RCC 7860 (cell line): ENCODE results near the gene CFAP206.

Source experiments
- DNase-seq: peaks from one replicate; pipeline ENCODE4 v3.0.0-alpha.2; 2015; ENCODE audit warnings: low spot score
- FAIRE-seq: peaks from 2 replicates; lab custom pipeline; 2012; peaks lifted over from hg19 to GRCh38; lab: Jason Lieb, UNC

CFAP206 gene, protein sequence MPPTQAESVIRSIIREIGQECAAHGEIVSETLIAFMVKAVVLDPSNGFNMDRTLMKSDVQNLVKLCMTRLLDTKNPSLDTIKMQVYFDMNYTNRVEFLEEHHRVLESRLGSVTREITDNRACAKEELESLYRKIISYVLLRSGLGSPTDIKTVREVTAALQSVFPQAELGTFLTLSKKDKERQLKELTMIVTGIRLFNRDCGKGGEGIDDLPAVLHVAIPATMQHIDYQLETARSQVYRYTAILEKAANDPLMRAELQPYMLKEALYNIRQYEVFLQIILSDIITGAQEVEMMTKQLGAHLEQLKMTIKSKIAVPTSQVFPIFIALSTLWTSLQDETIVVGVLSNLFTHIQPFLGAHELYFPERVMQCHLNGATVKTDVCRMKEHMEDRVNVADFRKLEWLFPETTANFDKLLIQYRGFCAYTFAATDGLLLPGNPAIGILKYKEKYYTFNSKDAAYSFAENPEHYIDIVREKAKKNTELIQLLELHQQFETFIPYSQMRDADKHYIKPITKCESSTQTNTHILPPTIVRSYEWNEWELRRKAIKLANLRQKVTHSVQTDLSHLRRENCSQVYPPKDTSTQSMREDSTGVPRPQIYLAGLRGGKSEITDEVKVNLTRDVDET

DNA sequence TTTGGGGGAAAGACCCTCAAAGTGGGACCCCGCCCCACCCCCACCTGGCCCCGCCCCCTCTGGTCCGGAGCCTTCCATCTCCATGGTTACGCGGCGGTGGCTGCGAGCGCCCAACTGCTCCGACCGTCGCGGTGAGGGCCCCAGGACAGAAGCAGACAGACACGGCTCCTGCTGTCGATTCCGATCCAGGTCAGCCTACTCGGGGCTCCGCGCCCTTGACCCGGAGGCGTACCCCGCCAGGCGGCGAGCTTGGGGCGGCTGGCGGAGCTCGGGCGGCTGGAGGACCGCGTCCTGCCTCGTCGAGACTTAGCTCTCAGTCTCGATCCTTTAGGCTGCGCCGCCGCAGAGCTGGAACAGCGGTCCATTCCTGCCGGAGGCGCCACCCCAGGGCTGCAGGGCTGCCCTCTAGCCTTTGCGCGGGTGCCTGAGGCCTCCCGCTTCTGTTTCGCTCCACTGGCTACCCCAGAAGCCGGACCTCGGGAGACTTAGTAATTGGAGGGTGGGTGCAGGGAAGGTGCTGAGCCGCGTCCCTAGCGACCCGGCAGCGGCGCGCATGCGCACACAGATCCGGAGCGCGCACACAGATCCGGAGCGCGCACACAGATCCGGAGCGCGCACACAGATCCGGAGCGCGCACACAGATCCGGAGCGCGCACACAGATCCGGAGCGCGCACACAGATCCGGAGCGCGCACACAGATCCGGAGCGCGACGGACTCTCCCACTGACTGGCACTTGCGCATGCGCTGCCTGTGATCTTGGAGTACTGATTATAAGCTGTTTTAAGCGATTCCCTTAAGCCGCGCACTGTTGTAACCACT lies at the start of gene CFAP206:
Gene CFAP206 (plus strand): TSS at position 72 of the 820 bp plus-strand sequence. CDS start 1,868 bp downstream, outside the sequence.
- peak; percentile 59 for FAIRE-seq
- DNase-seq = peak; percentile 81

GRCh38 chr6:87364602-87365252 lies 43.0 kb upstream of the CFAP206 start:
- FAIRE-seq (no peak), DNase-seq (no peak)

- FAIRE-seq = no peak
- DNase-seq = no peak
These were observed 41.5 kb upstream of the CFAP206 start for GRCh38 chr6:87366072-87366827.

GRCh38 chr6:87366899-87367298 lies 40.9 kb upstream of the CFAP206 start:
- FAIRE-seq (no peak), DNase-seq (no peak)

GRCh38 chr6:87373377-87373776 lies 34.4 kb upstream of the CFAP206 start:
- DNase-seq (no peak), FAIRE-seq (no peak)

GRCh38 chr6:87375315-87375714 lies 32.5 kb upstream of the CFAP206 start:
- FAIRE-seq = no peak
- no peak for DNase-seq

- FAIRE-seq (no peak), DNase-seq (no peak)
These were observed 31.1 kb upstream of the CFAP206 start for GRCh38 chr6:87376643-87377042.

DNA sequence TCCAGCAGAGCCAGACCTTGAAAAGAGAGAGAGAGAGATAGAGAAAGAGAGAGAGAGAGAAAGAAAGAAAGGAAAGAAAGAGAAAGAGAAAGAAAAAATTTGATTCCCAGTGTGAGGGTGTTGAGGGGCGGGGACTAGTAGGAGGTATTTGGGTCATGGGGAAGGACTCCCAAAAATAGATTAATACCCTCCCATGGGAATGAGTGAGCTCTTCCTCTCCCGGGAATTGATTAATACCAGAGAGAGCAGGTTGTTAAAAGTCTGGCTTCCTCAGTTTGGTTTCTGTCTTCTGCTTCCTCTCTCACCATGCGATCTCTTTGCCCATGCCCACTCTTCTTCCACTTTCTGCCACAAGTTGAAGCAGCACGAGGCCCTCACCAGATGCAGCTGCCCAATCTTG lies 28.8 kb upstream of the CFAP206 start:
- DNase-seq = no peak
- no peak for FAIRE-seq

DNA sequence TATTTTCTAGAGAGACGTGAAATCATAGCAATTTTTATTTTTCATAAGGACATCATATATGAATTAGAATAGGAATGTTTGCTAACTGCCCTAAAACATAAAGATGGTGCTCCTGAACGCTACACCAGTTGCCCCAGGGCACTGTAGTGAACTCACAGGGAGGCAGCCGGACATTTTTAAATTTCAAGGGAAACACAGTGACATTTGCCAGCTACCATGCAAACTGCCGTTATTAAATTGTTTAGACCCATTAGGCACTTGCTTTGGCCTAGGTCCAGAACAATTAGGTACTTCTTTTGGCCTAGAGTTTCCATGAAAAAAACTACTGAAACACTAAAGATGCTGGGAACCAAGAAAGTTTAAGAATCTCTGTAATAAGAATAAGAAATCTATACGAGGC lies 24.9 kb upstream of the CFAP206 start:
- DNase-seq = no peak
- no peak for FAIRE-seq

DNA sequence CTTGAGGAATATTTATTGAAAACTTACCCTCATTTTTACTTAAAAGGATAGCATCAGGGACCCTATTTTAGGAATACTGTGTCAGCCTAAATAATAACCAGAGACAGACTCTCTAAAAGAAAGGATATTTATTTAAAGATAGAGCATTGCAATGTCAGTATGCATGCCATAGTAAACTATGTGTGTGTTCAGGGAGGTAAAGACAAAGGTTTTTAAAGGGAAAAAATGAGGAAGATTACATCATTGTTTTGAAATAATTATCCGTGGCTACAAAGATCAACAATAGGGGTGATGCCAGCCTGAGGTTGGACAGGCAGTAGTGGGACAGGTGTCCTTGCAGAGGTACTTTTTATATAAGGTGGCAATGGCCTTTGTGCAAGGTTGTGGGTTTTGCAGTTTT lies 23.7 kb upstream of the CFAP206 start:
- DNase-seq (no peak), FAIRE-seq (no peak)

DNA sequence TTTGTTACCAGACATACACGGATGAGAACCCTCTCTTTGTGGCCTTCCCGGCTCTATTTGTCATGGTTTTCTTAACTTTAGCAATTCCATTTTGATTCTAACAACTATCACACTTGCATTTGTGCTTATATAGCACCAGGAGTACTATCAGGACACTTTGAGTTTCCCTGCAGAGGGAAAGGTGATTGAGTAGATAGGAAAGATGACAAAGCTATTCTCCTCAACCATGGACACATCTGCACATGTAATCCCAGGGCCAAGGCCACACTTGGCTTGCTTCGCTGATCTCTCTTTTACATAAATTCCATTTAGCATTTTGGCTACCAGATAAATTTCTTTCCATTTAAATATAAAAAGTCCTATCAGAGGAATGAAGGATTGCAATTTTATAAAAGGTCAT lies 23.3 kb upstream of the CFAP206 start:
- DNase-seq (no peak), FAIRE-seq (no peak)

DNA sequence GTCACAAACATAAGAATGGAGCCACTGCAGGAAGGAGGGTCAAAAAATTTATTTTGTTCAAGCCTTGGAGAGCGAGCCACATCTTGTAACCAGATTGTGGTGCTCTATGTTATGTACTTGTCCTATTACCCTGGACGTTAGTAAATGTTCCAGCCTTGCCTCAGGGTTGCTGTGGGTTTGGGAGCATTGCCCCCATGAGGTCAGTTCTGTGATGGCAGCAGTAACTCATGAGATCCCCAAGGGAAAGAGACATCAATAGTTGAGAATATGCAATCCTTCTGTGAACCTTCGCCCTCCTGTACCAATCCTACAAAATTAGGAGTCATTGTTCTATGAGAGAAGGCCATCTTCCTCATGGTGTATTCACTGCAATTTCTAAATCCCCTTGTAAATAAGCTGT lies 16.4 kb upstream of the CFAP206 start:
- DNase-seq = no peak
- no peak for FAIRE-seq

DNA sequence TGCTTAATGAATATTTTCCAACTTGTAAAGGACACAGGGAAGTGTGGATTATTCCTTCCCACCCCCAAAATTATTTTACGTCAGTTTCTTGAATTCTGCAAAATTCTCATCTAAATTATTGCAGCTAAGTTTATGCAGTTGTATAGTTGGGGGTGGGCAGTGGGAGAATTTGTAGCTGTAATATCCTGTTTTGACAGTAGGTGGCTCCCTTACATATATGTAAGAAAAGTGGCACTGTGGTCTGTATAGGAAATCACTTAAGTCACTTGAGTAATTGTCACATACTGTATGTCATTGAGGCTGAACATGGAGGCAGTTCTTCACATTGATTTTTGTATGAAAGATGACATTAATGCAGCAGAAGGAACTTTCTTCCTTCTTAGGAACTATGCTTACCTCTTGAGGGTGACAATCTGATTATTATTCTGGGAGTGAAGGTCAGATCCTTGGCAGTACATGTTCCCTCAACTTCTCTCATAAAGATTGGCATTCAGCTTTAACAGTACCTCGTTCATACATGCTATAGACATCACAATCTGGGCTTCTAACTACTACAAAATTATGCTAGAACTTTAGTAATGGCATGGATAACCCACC lies 14.6 kb upstream of the CFAP206 start:
- peak; percentile 70 for FAIRE-seq
- DNase-seq = peak; percentile 38

- no peak for DNase-seq
- no peak for FAIRE-seq
These were observed 12.3 kb upstream of the CFAP206 start for GRCh38 chr6:87395431-87395830.

DNA sequence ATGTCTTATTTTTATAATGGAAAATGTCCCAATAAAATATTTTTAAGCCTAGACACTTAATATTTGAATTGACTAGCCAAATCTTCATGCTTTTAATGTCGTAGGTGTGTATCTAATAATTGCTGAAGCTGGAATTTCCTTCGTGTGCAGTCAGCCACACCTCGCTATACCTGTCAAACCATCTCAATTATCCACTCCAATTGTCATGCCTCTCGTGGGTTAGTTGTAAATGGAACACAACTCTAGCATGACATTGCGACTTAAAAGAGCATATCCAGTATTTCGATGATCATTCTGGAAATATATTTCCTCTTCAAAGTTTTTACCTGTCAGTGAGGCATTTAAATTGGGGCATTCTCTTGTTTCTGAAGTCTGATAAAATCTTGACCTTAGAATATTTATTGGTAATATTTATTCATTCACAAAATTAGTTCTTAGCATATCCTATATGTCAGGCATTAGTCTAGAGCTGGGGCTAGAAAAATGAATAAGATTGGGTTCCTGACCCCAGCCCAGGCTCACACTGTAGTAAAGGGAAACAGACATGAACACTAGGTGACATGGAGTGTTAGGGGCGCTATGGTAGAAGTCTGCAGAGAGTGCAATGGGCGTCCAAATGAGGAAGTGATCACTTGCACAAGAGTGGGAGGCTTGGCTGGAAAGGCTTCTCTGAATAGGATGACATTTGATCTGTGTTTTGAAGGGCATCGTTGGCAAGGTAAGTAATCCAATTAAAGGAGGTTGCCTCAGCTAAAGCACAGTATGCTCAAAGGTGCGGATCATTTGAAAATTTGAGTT lies 11.0 kb upstream of the CFAP206 start:
- no peak for DNase-seq
- FAIRE-seq = no peak

DNA sequence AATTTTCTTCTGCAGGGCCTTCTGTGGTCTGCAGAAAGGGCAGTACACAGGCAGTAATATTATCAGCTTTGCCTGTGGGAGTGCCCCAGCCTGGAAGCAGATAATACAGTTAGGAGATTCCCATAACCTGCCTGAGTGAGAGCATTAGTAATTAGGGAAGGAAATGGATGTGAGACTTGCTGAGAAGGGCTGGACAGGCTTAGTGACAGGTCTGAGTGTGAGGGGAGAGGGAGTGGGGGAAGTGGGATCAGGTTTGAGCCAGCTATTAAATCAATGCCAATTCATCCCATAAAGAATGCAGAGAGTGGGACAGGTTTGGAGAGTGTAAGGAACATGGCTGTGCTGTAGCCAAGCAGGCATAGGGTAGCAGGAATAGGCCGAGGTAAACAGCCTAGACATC lies 10.1 kb upstream of the CFAP206 start:
- DNase-seq = no peak

GRCh38 chr6:87401832-87402231 lies 5.9 kb upstream of the CFAP206 start:
- FAIRE-seq (no peak), DNase-seq (no peak)

More for the DNA sequence above, 10.1 kb upstream of the CFAP206 start:
- no peak for FAIRE-seq

GRCh38 chr6:87407561-87407900 lies 241 bp upstream of the CFAP206 start:
- no peak for FAIRE-seq
- DNase-seq = peak; percentile 26

DNA sequence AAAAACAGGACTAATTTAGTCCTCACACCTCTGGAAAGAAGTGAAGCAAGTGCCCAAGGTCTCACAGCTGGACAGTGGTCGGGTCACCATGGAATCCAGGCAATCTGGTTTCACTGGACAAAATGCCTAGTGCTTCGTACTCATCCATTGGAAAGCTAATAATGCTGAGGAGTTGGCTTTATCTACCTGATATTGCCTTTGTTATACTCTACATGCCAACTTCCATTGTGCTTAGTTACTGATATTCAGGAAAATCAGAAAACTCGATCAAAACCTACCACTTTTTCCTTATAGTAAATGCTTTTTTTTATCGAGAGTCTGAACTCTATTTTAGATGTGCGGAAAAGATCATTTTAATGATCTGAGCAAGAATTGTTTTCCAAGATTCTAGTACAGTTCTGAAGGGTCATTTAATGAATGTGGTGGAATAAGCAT lies 966 bp downstream of the CFAP206 start:
- DNase-seq (no peak), FAIRE-seq (no peak)
